H1 (cell line): ENCODE results near the gene ALDH3A1. TPM values are rescaled to one million over a fixed set of nuclear protein-coding genes. Genes with fewer than 3 reads are reported as not detected.

Source experiments
- CTCF ChIA-PET: fragments of 300-600 bp; sonication (Branson Sonifier 250); formaldehyde crosslinking; loops from one replicate; lab custom pipeline; 2021; ENCODE audit not compliant: partially characterized antibody; lab: Charles Lee
- POLR2A ChIA-PET: fragments of 300-600 bp; sonication (Branson Sonifier 250); formaldehyde crosslinking; loops from one replicate; lab custom pipeline; 2021; ENCODE audit warnings: inconsistent platforms; ENCODE audit not compliant: partially characterized antibody; lab: Charles Lee
- DNase-seq, 2 experiments: peaks; one replicate each; pipeline versions ENCODE4 v3.0.0 to v3.0.0-alpha.2; 2010 to 2022; ENCODE audit warnings: low spot score in 2 of 2, low read depth in 1 of 2, mixed read lengths in 1 of 2
- FAIRE-seq: peaks from 2 replicates; lab custom pipeline; 2011; peaks lifted over from hg19 to GRCh38; lab: Jason Lieb, UNC
- H2AFZ ChIP-seq: 2 replicates; pipeline ENCODE4 v1.8.1; 2012; ENCODE audit warnings: low read length, inconsistent platforms
- H2AK5ac ChIP-seq: 2 replicates; pipeline ENCODE4 v1.6.1; 2013; ENCODE audit warnings: low read depth, low read length
- H2BK120ac ChIP-seq: replicated peaks from 2 replicates; pipeline ENCODE3; 2013; ENCODE audit warnings: low read depth, low read length, inconsistent platforms
- H2BK12ac ChIP-seq: 2 replicates; pipeline ENCODE4 v1.6.1; 2013; ENCODE audit warnings: low read depth, low read length
- H2BK15ac ChIP-seq: 2 replicates; pipeline ENCODE4 v1.6.1; 2013; ENCODE audit warnings: low read length
- H2BK20ac ChIP-seq: 2 replicates; pipeline ENCODE4 v1.6.1; 2013; ENCODE audit warnings: low read length
- H2BK5ac ChIP-seq: 2 replicates; pipeline ENCODE4 v1.6.1; 2013; ENCODE audit warnings: low read depth, low read length
- H3K14ac ChIP-seq: 2 replicates; pipeline ENCODE4 v1.6.1; 2013; ENCODE audit warnings: inconsistent platforms; ENCODE audit not compliant: insufficient read length
- H3K18ac ChIP-seq: 2 replicates; pipeline ENCODE4 v1.6.1; 2013; ENCODE audit warnings: low read length; ENCODE audit errors: extremely low read depth
- H3K23ac ChIP-seq: 2 replicates; pipeline ENCODE4 v1.6.1; 2013; ENCODE audit warnings: inconsistent platforms; ENCODE audit not compliant: insufficient read length
- H3K23me2 ChIP-seq: 2 replicates; pipeline ENCODE4 v1.6.1; 2013; ENCODE audit warnings: low read depth, low read length
- H3K27ac ChIP-seq: 2 replicates; pipeline ENCODE4 v1.6.1; 2011; ENCODE audit warnings: low read depth, low read length, inconsistent platforms
- H3K27me3 ChIP-seq, 4 experiments: replicated peaks in 1 of 4; 1 replicate in 1 of 4; 2 replicates in 3 of 4; pipeline versions ENCODE4 v1.6.1 to v1.8.1; 2011 to 2013; ENCODE audit warnings: low read length in 3 of 4, mild to moderate bottlenecking in 3 of 4, inconsistent platforms in 2 of 4, mixed read lengths in 2 of 4, moderate library complexity in 1 of 4; ENCODE audit not compliant: control insufficient read depth in 3 of 4, insufficient read depth in 3 of 4; ENCODE audit errors: extremely low read depth in 1 of 4
- H3K36me3 ChIP-seq, 4 experiments: 2 replicates each; pipeline versions ENCODE4 v1.6.1 to v1.8.1; 2011 to 2013; ENCODE audit warnings: mild to moderate bottlenecking in 4 of 4, low read length in 3 of 4, moderate library complexity in 2 of 4, control low read depth in 1 of 4, inconsistent platforms in 1 of 4; ENCODE audit not compliant: insufficient read depth in 4 of 4, control insufficient read depth in 2 of 4
- H3K4ac ChIP-seq: replicated peaks from 2 replicates; pipeline ENCODE3; 2013; ENCODE audit warnings: low read length, low read depth, mixed read lengths, inconsistent platforms; ENCODE audit not compliant: insufficient read length
- H3K4me1 ChIP-seq, 4 experiments: replicated peaks in 1 of 4; 1 replicate in 1 of 4; 2 replicates in 3 of 4; pipeline versions ENCODE4 v1.6.1 to v1.8.1; 2011 to 2013; ENCODE audit warnings: low read length in 3 of 4, inconsistent platforms in 2 of 4, mixed read lengths in 1 of 4; ENCODE audit not compliant: insufficient read depth in 4 of 4, control insufficient read depth in 3 of 4
- H3K4me2 ChIP-seq, 2 experiments: 2 replicates each; pipeline versions ENCODE4 v1.6.1 to v1.8.1; 2011 to 2013; ENCODE audit warnings: low read depth in 2 of 2, low read length in 2 of 2, control low read depth in 1 of 2, inconsistent platforms in 1 of 2, mild to moderate bottlenecking in 1 of 2; ENCODE audit not compliant: insufficient read depth in 1 of 2
- H3K4me3 ChIP-seq, 4 experiments: fragments of 200-600, 300-600 bp in 1 of 4; sonication (generic), shearing (Covaris generic), sonication (Bioruptor Twin) in 1 of 4; 2 replicates each; pipeline versions ENCODE4 v1.5.1 to v1.8.1; 2011 to 2016; ENCODE audit warnings: low read length in 4 of 4, low read depth in 3 of 4, control low read depth in 2 of 4, inconsistent platforms in 2 of 4, mild to moderate bottlenecking in 2 of 4, mixed read lengths in 1 of 4, moderate library complexity in 1 of 4; ENCODE audit not compliant: insufficient read depth in 2 of 4; ENCODE audit errors: extremely low read depth in 1 of 4
- H3K56ac ChIP-seq: replicated peaks from 2 replicates; pipeline ENCODE3; 2013; ENCODE audit warnings: low read depth, mild to moderate bottlenecking, mixed read lengths, low read length, inconsistent platforms; ENCODE audit not compliant: insufficient read length
- H3K79me1 ChIP-seq: 2 replicates; pipeline ENCODE4 v1.6.1; 2013; ENCODE audit warnings: low read depth, low read length, control low read depth
- H3K79me2 ChIP-seq, 2 experiments: 2 replicates each; pipeline versions ENCODE4 v1.6.1 to v1.8.1; 2012 to 2013; ENCODE audit warnings: low read length in 2 of 2, mild to moderate bottlenecking in 2 of 2, inconsistent platforms in 1 of 2; ENCODE audit not compliant: insufficient read depth in 2 of 2, control insufficient read depth in 1 of 2
- H3K9ac ChIP-seq, 4 experiments: replicated peaks in 1 of 4; 1 replicate in 1 of 4; 2 replicates in 3 of 4; pipeline versions ENCODE4 v1.6.1 to v1.8.1; 2011 to 2013; ENCODE audit warnings: low read depth in 3 of 4, low read length in 3 of 4, control low read depth in 2 of 4, mild to moderate bottlenecking in 2 of 4, moderate library complexity in 2 of 4, inconsistent platforms in 1 of 4; ENCODE audit errors: extremely low read depth in 1 of 4
- H3K9me3 ChIP-seq, 2 experiments: 2 replicates each; pipeline versions ENCODE4 v1.6.1 to v1.8.1; 2012 to 2013; ENCODE audit warnings: mild to moderate bottlenecking in 2 of 2, moderate library complexity in 2 of 2, control low read depth in 1 of 2, inconsistent platforms in 1 of 2, low read depth in 1 of 2, low read length in 1 of 2, mixed read lengths in 1 of 2; ENCODE audit not compliant: insufficient read depth in 2 of 2
- H4K20me1 ChIP-seq, 2 experiments: replicated peaks in 1 of 2; 2 replicates each; pipeline versions ENCODE3 to v1.8.1; 2011 to 2013; ENCODE audit warnings: inconsistent platforms in 2 of 2, low read length in 2 of 2, mild to moderate bottlenecking in 1 of 2; ENCODE audit not compliant: insufficient read depth in 2 of 2, control insufficient read depth in 1 of 2
- H4K5ac ChIP-seq: 2 replicates; pipeline ENCODE4 v1.6.1; 2013; ENCODE audit warnings: low read length, low read depth, mixed read lengths, inconsistent platforms; ENCODE audit not compliant: insufficient read length
- H4K8ac ChIP-seq: 2 replicates; pipeline ENCODE4 v1.8.0; 2013; ENCODE audit warnings: mild to moderate bottlenecking, moderate library complexity, low read length, inconsistent platforms; ENCODE audit not compliant: insufficient read depth; ENCODE audit errors: extremely low read depth
- H4K91ac ChIP-seq: replicated peaks from 2 replicates; pipeline ENCODE3; 2013; ENCODE audit warnings: low read length, mixed read lengths, inconsistent platforms; ENCODE audit not compliant: insufficient read length
- WGBS, 2 experiments: shearing (Covaris generic) in 1 of 2; methylation state at CpG; one replicate each; pipeline versions ENCODE4 v1.1.6 to v1.1.7; 2013 to 2015; ENCODE audit warnings: low lambda C conversion rate in 2 of 2, mixed read lengths in 2 of 2, inconsistent platforms in 1 of 2, low coverage in 1 of 2, missing lambda C conversion rate in 1 of 2; ENCODE audit not compliant: insufficient replicate concordance in 2 of 2, insufficient coverage in 1 of 2, insufficient read length in 1 of 2; ENCODE audit errors: extremely low coverage in 1 of 2, missing lambda C conversion rate in 1 of 2; 5-methylcytosine and 5-hydroxymethylcytosine counted together
- polyA plus RNA-seq, 7 experiments: library from polyadenylated mRNA; depleted of rRNA in 3 of 7; stranded (reverse) in 5 of 7; unstranded in 2 of 7; fragments of >200 nt in 5 of 7; fragments of 200-250 nt in 2 of 7; gene quantifications; 1 replicate in 5 of 7; 2 replicates in 1 of 7; 4 replicates in 1 of 7; pipeline versions ENCODE4 v1.2.1 to v1.2.3, GENCODE V29; 2011 to 2013; ENCODE audit warnings: missing spikeins in 2 of 7, mixed read lengths in 2 of 7
- total RNA-seq: library from RNA; stranded (reverse); fragmentation: NEBNext Ultra II Directional; extraction: Animal tissue kit (Norgen Biotek cat#: 25700); gene quantifications from 2 replicates; pipeline ENCODE4 v1.2.1, GENCODE V29; 2021

ALDH3A1 gene
- total and polyA plus RNA-seq, 2 of the 8 experiments (the other 6 are each of a cell fraction or from before 2014, with no cell fraction given): 0.37 to 1.4 TPM

DNA sequence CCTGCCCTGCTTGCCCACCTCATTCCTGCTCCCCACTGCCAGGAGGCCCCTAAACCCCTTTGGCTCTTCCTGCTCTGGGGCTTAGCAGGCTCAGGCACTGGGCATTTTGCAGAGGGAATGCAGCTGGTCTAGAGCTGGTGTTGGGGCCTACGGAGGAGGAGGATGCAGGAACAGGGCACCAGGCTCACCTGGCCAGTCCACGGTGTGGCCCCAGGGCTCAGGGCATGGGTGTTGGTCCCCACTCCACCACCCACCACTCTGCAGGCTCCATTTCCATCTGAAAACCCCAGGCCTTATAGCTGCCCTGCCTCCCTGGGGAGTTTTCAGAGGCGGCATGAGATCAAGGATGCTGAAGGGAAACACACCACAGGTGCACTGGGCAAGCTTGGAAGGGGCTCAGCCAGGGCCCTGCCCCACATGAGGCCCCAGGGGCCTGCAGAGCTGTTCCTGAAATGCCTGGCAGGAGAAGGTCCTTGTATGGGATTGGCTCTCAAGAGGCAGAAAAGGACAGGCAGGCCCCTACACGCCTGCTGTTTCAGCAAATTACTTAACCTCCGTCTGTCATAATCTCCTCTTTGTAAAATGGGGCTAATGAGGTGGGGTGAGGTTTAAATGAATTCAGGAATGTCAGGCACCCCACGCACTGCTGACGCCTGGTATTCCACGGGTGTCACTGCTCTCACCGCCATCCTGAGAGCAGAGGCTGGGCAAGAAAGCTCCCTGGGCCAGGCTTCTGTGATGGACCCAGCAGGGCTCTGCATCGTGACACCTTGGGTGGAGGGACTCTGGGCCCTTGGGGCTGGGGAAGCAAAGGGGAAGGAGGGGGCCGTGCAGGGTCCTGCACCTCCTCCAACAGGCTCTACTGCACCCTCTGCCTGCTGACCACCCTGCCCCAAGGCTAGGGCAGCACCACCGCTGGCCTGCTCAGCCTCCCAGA lies 41.0 kb downstream of the ALDH3A1 start:
- no peak overlapping the region for H3K14ac ChIP-seq
- no peak overlapping the region for H4K8ac ChIP-seq
- peak overlapping the region; percentile 53 for H4K91ac ChIP-seq
- no peak for FAIRE-seq
- 0 out of 2 replicates have a peak overlapping the region, but pooled peaks have one; percentile 53 for H2BK15ac ChIP-seq
- ChIA-PET CTCF (interaction anchor here (0.6 to 1.6 kb wide), 9 partner anchors 10 to 352 kb away, joined by 3 to 6 read pairs (median 4); no protein-coding TSS in a partner anchor), POLR2A (no interaction called here)
- H2AFZ ChIP-seq: no peak overlapping the region
- H3K23me2 ChIP-seq: no peaks in the 10 kb centered on the region
- H4K5ac ChIP-seq: no peak overlapping the region
- DNase-seq: peak in 1 of 2 experiments; percentile 45
- H3K36me3 ChIP-seq: no peaks in the 10 kb centered on the region
- no peak overlapping the region for H3K4me2 ChIP-seq
- WGBS, 2 experiments: 91% methylated on average over 10 of the region's 12 CpGs; no CpG with 5 or more reads in 1 of the 2 experiments
- no peak overlapping the region; the same call in 1 of the 2 replicates for H3K18ac ChIP-seq
- H3K9ac ChIP-seq: no peak overlapping the region
- H2BK20ac ChIP-seq: peak overlapping the region; percentile 72; the same call in 1 of the 2 replicates
- no peaks in the 10 kb centered on the region for H3K27me3 ChIP-seq
- H2BK120ac ChIP-seq: no peak overlapping the region
- no peaks in the 10 kb centered on the region for H3K79me1 ChIP-seq
- no peak overlapping the region for H3K23ac ChIP-seq
- 0 out of 2 replicates have a peak overlapping the region, but pooled peaks have one; percentile 24 for H2AK5ac ChIP-seq
- peaks cover 9 to 31% (median 20%) of the 10 kb centered on the region in 4 experiments for H3K4me1 ChIP-seq
- no peak overlapping the region for H3K4ac ChIP-seq
- H3K4me3 ChIP-seq: no peak overlapping the region
- peak overlapping the region; percentile 70; the same call in 1 of the 2 replicates for H2BK12ac ChIP-seq
- no peak overlapping the region; the same call in 1 of the 2 replicates for H2BK5ac ChIP-seq
- no peak overlapping the region for H3K56ac ChIP-seq
- no peaks in the 10 kb centered on the region for H3K9me3 ChIP-seq
- H3K27ac ChIP-seq: no peak overlapping the region; the same call in none of the 2 replicates
- no peaks in the 10 kb centered on the region for H3K79me2 ChIP-seq
- no peaks in the 10 kb centered on the region for H4K20me1 ChIP-seq
